BJ (cell line): Measurements from ENCODE around the gene CSNK2A3. TPM values are rescaled to one million over a fixed set of nuclear protein-coding genes. Genes with fewer than 3 reads are reported as not detected.

Experiments used
- CTCF ChIA-PET: fragments of 350-600 bp; formaldehyde crosslinking; extraction: SDS; loops from one replicate; lab custom pipeline; 2021; ENCODE audit warnings: antibody characterized with exemption, inconsistent platforms; lab: Yijun Ruan, JAX
- POLR2A ChIA-PET: fragments of 300-600 bp; sonication (Branson Sonifier 250); formaldehyde crosslinking; extraction: SDS; loops from one replicate; lab custom pipeline; 2021; ENCODE audit warnings: antibody characterized with exemption; lab: Charles Lee
- DNase-seq: peaks from one replicate; pipeline ENCODE4 v3.0.0-alpha.2; 2011; ENCODE audit warnings: low read depth
- H3K27me3 ChIP-seq: 2 replicates; pipeline ENCODE4 v1.6.0; 2011; ENCODE audit warnings: low read length; ENCODE audit not compliant: control insufficient read depth, insufficient read depth
- H3K36me3 ChIP-seq: 2 replicates; pipeline ENCODE4 v1.5.1; 2011; ENCODE audit warnings: low read length; ENCODE audit not compliant: control insufficient read depth, insufficient read depth
- H3K4me3 ChIP-seq: 2 replicates; pipeline ENCODE4 v1.5.1; 2011; ENCODE audit warnings: low read depth, mild to moderate bottlenecking, control low read depth, low read length
- polyA plus RNA-seq: library from polyadenylated mRNA; depleted of rRNA; stranded (reverse); fragments of >200 nt; gene quantifications from 2 replicates; pipeline ENCODE4 v1.2.3, GENCODE V29; 2011
- TF ChIP-seq, protein P1 (sequence below): IDR thresholded peaks from 2 replicates; pipeline ENCODE4 v1.5.1; 2011; ENCODE audit warnings: low read depth, mild to moderate bottlenecking, control low read depth, inconsistent platforms, low read length, moderate library complexity; ENCODE audit not compliant: insufficient read depth

CSNK2A3 gene
- polyA plus RNA-seq, 1 experiment, result 0.91 TPM

DNA sequence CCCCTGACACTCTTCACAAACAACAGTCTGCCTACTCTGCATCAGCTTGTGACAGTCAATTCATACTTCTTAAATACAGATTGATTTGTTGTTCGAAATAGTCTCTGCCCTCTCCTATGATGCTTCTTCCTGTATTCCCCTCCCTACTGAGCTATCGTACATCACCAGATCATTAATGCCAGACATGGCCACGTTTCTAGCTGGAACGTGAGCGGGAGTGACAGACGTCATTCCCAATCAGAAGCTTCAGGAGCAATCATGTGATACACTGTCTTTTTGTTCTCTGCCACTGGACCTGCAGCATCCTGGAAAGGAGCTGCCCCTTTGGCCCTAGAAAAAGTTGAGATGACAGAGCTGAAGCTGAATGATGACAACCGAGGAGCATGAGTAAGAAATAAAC, 48.5 kb downstream of the CSNK2A3 start:
- Histone ChIP-seq H3K4me3 (no peak overlapping the region), H3K27me3 (no peaks in the 10 kb centered on the region), H3K36me3 (no peaks in the 10 kb centered on the region)
- no peak for DNase-seq
- ChIA-PET POLR2A (interaction anchor here (0.6 kb wide), 1 partner anchor 172 kb away, joined by 4 read pairs; no protein-coding TSS in a partner anchor), CTCF (no interaction called here)
- TF ChIP-seq, protein P1, sequence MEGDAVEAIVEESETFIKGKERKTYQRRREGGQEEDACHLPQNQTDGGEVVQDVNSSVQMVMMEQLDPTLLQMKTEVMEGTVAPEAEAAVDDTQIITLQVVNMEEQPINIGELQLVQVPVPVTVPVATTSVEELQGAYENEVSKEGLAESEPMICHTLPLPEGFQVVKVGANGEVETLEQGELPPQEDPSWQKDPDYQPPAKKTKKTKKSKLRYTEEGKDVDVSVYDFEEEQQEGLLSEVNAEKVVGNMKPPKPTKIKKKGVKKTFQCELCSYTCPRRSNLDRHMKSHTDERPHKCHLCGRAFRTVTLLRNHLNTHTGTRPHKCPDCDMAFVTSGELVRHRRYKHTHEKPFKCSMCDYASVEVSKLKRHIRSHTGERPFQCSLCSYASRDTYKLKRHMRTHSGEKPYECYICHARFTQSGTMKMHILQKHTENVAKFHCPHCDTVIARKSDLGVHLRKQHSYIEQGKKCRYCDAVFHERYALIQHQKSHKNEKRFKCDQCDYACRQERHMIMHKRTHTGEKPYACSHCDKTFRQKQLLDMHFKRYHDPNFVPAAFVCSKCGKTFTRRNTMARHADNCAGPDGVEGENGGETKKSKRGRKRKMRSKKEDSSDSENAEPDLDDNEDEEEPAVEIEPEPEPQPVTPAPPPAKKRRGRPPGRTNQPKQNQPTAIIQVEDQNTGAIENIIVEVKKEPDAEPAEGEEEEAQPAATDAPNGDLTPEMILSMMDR, result no peak

DNA sequence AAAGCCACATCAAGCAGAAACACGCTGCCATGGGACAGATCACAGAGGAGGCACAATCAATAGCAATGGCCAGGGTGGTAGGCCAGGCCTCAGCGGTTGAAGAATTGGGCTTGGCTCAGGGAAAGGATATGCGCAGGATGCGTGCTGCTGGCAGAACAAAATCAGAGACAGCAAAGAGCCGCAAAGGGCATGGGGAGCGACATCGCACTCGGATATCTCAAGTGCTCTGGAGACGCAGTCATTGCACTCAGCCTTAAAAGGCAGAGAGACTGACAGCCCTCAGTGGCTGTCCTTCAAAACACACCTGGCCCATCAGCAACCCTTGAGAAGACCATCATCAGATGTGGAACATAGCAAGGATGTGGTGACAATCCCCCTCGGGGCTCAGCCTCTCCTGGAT, 50.5 kb downstream of the CSNK2A3 start:
- POLR2A ChIA-PET, result no interaction called here
- CTCF ChIA-PET, result no interaction called here
- Histone ChIP-seq H3K4me3 (no peak overlapping the region), H3K27me3 (no peaks in the 10 kb centered on the region), H3K36me3 (no peaks in the 10 kb centered on the region)
- no peak for DNase-seq
- TF ChIP-seq, protein P1, result no peak
